ENCODE data around the gene HYPK.
A peak's percentile ranks its signal among the peaks of the same experiment; 100 is the strongest.
"Not testable (repeated sequence)": the region's sequence is repeated elsewhere in the genome, so short reads cannot be mapped to it uniquely, and the experiment has no call there.

Gene HYPK

DNA sequence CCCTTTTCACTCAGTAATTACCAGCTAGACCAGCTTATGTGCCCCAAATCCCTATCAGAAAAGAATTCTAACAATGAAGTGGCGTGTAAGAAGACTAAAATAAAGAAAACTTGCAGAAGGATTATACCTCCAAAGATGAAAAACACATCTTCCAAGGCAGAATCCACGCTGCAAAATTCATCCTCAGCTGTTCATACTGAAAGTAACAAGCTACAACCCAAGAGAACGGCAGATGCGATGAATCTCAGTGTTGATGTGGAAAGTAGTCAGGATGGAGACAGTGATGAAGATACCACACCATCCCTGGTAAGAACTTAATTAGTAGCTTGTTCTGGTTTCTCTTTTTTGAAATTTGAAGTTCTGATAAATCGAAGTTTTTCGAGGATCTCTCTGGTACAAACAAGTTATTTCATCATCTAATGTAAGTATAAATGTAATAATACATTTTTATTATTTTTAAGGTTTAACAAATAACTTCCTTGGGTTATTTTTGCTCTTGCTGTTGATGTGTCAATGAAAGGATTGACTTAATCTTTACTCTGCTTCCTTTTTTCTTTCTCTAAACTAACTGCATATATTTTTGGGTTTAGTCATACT, 27.8 kb downstream of the HYPK start:
- H3K4me3 ChIP-seq (ENCODE audit: low read depth, low read length) = peak overlapping the region; percentile 7
- in situ Hi-C loops (cut with HindIII; ENCODE audit: low sequenced_read_pairs) = no loop called here
- TF ChIP-seq, protein P1, sequence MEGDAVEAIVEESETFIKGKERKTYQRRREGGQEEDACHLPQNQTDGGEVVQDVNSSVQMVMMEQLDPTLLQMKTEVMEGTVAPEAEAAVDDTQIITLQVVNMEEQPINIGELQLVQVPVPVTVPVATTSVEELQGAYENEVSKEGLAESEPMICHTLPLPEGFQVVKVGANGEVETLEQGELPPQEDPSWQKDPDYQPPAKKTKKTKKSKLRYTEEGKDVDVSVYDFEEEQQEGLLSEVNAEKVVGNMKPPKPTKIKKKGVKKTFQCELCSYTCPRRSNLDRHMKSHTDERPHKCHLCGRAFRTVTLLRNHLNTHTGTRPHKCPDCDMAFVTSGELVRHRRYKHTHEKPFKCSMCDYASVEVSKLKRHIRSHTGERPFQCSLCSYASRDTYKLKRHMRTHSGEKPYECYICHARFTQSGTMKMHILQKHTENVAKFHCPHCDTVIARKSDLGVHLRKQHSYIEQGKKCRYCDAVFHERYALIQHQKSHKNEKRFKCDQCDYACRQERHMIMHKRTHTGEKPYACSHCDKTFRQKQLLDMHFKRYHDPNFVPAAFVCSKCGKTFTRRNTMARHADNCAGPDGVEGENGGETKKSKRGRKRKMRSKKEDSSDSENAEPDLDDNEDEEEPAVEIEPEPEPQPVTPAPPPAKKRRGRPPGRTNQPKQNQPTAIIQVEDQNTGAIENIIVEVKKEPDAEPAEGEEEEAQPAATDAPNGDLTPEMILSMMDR (IDR thresholded peaks at IDR 0.05; ENCODE audit: low read depth, low read length, missing control alignments) = no peak
- no peak for DNase-seq (ENCODE audit: low read depth)

DNA sequence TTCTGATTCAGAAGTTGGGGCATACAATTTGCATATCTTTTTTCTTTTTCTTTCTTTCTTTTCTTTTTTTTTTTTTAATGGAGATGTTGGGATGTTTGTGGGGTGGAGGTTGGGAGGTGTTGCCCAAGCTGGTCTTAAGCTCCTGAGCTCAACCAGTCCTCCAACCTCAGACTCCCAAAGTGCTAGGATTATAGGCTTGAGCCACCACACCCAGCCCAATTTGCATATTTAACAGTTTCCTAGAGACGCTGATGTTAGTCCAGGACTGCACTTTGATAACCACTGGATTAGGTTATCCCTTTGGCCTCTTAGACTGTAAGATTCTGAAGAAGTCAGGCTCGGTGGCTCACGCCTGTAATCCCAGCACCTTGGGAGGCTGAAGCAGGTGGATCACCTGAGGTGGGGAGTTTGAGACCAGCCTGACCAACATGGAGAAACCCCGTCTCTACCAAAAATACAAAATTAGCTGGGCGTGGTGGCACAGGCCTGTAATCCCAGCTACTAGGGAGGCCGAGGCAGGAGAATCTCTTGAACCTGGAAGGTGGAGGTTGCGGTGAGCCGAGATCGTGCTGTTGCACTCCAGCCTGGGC, 29.6 kb downstream of the HYPK start:
- DNase-seq (ENCODE audit: low read depth); H3K4me3 ChIP-seq (ENCODE audit: low read depth, low read length); in situ Hi-C loops (cut with HindIII; ENCODE audit: low sequenced_read_pairs): not testable (repeated sequence)

DNA sequence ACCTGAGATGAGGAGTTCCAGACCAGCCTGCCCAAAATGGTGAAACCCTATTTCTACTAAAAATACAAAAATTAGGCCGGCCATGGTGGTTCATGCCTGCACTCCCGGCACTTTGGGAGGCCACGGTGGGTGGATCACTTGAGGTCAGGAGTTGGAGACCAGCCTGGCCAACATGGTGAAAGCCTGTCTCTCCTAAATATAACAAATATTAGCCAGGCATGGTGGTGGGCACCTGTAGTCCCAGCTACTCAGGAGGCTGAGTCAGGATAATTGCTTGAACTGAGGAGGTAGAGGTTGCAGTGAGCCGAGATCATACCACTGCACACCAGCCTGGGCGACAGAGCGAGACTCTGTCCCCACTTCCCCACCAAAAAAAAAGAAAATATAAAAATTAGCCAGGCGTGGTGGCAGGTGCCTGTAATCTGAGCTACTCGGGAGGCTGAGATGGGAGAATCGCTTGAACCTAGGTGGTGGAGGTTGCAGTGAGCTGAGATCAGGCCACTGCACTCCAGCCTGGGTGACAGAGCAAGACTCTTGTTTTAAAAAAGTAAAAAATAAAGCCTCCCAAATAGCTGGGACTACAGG, 30.4 kb downstream of the HYPK start:
- DNase-seq (ENCODE audit: low read depth); in situ Hi-C loops (cut with HindIII; ENCODE audit: low sequenced_read_pairs); H3K4me3 ChIP-seq (ENCODE audit: low read depth, low read length): not testable (repeated sequence)

DNA sequence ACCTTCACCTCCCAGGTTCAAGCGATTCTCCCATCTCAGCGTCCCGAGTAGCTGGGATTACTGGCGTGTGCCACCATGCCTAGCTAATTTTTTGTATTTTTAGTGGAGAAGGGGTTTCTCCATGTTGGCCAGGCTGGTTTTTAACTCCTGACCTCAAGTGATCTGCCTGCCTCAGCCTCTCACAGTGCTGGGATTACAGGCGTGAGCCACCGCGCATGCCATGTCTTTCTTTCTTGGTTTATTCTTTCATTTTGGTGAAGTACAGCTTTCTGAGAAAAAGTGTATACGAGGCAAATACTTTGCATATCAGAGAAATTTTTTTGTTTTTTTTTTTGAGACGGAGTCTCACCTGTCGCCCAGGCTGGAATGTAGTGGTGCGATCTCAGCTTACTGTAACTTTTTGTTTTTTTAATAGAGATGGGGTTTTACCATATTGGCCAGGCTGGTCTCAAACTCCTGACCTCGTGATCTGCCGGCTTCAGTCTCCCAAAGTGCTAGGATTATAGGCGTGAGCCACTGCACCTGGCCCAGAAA, 31.2 kb downstream of the HYPK start:
- DNase-seq (ENCODE audit: low read depth); in situ Hi-C loops (cut with HindIII; ENCODE audit: low sequenced_read_pairs); H3K4me3 ChIP-seq (ENCODE audit: low read depth, low read length): not testable (repeated sequence)

DNA sequence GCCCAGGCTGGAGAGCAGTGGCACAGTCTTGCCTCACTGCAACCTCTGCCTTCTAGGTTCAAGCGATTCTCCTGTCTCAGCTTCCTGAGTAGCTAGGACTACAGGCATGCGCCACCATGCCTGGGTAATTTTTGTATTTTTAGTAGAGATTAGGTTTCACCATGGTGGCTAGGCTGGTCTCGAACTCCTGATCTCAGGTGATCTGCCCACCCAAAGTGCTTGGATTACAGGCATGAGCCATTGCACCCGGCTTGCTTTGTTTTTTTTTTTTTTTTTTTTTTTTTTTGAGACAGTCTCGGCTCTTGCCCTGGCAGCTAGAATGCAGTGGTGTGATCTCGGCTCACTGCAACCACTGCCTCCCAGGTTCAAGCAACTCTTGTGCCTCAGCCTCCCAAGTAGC, 32.1 kb downstream of the HYPK start:
- in situ Hi-C loops (cut with HindIII; ENCODE audit: low sequenced_read_pairs); DNase-seq (ENCODE audit: low read depth); H3K4me3 ChIP-seq (ENCODE audit: low read depth, low read length): not testable (repeated sequence)

DNA sequence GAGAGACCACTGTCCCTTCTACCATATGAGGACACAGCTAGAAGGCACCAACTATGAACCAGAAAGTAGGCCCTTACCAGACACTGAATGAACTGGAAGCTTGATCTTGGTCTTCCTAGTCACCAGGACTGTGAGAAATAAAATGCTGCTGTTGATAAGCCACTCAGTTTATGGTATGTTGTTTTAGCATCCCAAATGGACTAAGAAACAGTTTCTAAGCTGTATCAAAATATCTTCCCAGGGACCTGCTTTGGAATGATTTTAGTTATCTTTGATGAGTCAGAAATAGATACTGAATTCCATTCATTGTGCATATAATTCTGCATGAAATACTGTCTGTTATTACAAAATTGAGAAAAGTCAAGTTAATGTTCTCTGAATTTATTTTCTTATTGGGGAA, 45.0 kb downstream of the HYPK start:
- TF ChIP-seq, protein P1 (IDR thresholded peaks at IDR 0.05; ENCODE audit: low read depth, low read length, missing control alignments) = no peak
- no peak for DNase-seq (ENCODE audit: low read depth)
- H3K4me3 ChIP-seq (ENCODE audit: low read depth, low read length) = no peak overlapping the region
- in situ Hi-C loops (cut with HindIII; ENCODE audit: low sequenced_read_pairs) = no loop called here

DNA sequence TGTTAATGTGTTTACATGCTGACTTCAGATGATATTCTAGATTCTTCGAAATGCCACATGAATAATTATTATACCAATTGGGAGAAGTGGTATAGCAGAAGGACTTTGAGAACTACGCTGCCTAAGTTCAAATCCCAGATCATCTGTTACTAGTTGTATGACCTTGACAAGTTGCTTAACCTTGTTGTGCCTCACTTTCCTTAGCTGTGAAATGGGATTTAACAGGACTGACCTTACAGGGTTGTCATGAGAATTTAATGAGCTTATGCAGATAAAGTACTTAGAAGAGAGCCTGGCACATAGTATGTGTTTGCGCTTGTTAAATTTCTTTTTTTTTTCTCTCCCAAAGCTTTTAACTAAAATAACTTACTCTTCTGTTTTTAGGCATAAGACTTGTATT, 50.9 kb downstream of the HYPK start:
- DNase-seq (ENCODE audit: low read depth) = no peak
- in situ Hi-C loops (cut with HindIII; ENCODE audit: low sequenced_read_pairs) = no loop called here
- TF ChIP-seq, protein P1 (IDR thresholded peaks at IDR 0.05; ENCODE audit: low read depth, low read length, missing control alignments) = no peak
- H3K4me3 ChIP-seq (ENCODE audit: low read depth, low read length) = no peak overlapping the region

DNA sequence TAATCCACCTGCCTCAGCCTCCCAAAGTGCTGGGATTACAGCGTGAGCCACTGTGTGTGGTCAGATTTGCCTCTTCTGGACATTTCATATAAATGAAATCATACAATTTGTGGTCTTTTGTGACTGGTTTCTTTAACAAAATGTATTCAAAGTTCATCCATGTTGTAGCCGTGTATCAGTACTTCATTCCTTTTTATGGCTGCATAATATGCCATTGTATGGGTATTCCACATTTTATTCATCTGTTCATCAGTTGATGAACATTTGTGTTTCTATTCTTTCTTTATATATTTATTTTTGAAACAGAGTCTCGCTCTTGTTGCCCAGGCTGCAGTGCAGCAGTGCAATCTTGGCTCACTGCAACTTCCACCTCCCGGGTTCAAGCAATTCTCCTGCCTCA, 52.2 kb downstream of the HYPK start:
- TF ChIP-seq, protein P1 (IDR thresholded peaks at IDR 0.05; ENCODE audit: low read depth, low read length, missing control alignments) = no peak
- no peak for DNase-seq (ENCODE audit: low read depth)
- in situ Hi-C loops (cut with HindIII; ENCODE audit: low sequenced_read_pairs) = no loop called here
- no peak overlapping the region for H3K4me3 ChIP-seq (ENCODE audit: low read depth, low read length)

Data from astrocyte of the cerebellum (primary cell).